ENCODE data around the gene EMCN.
"Not testable (repeated sequence)": the region's sequence is repeated elsewhere in the genome, so short reads cannot be mapped to it uniquely, and the experiment has no call there.

DNA sequence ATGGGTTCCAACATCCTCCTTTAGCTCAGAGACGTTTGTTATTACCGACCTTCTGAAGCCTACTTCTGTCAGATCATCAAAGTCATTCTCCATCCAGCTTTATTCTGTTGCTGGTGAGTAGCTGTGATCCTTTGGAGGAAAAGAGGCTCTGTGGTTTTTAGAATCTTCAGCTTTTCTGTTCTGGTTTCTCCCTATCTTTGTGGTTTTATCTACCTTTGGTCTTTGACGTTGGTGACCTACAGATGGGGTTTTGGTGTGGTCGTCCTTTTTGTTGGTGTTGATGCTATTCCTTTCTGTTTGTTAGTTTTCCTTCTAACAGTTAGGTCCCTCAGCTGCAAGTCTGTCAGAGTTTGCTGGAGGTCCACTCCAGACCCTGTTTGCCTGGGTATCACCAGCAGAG is 12.3 kb upstream of the EMCN start:
- TF ChIP-seq, protein P1, sequence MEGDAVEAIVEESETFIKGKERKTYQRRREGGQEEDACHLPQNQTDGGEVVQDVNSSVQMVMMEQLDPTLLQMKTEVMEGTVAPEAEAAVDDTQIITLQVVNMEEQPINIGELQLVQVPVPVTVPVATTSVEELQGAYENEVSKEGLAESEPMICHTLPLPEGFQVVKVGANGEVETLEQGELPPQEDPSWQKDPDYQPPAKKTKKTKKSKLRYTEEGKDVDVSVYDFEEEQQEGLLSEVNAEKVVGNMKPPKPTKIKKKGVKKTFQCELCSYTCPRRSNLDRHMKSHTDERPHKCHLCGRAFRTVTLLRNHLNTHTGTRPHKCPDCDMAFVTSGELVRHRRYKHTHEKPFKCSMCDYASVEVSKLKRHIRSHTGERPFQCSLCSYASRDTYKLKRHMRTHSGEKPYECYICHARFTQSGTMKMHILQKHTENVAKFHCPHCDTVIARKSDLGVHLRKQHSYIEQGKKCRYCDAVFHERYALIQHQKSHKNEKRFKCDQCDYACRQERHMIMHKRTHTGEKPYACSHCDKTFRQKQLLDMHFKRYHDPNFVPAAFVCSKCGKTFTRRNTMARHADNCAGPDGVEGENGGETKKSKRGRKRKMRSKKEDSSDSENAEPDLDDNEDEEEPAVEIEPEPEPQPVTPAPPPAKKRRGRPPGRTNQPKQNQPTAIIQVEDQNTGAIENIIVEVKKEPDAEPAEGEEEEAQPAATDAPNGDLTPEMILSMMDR (IDR thresholded peaks at IDR 0.05; ENCODE audit: low read depth, low read length, poor library complexity, severe bottlenecking), result not testable (repeated sequence)
- not testable (repeated sequence) for TF ChIP-seq EZH2phosphoT487 (IDR thresholded peaks at IDR 0.05; ENCODE audit: borderline replicate concordance, low read length)

Data from DOHH2 (cell line).